Endothelial cell of umbilical vein (primary cell): ENCODE measurements around the gene BTBD19. TPM values are rescaled to one million over a fixed set of nuclear protein-coding genes. Genes with fewer than 3 reads are reported as not detected.
A peak's percentile ranks its signal among the peaks of the same experiment; 100 is the strongest.

Experiments
- BruUV-seq: library from RNA; stranded (reverse); fragments of 400-500 nt; replicated peaks from 2 replicates; lab custom pipeline; 2021; lab: Mats Ljungman, UMichigan
- CTCF ChIA-PET: fragments of 300-600, 350-600 bp; sonication (Branson Sonifier 250); formaldehyde crosslinking; loops from one replicate; lab custom pipeline; 2021; ENCODE audit warnings: antibody characterized with exemption, inconsistent platforms; lab: Charles Lee
- POLR2A ChIA-PET: fragments of 300-600, 350-600 bp; sonication (Branson Sonifier 250); formaldehyde crosslinking; loops from one replicate; lab custom pipeline; 2021; ENCODE audit warnings: antibody characterized with exemption, inconsistent platforms; lab: Charles Lee
- DNase-seq: peaks from one replicate; pipeline ENCODE4 v3.0.0-alpha.2; 2011; ENCODE audit warnings: low read depth, low spot score
- FAIRE-seq: peaks from 2 replicates; lab custom pipeline; 2011; peaks lifted over from hg19 to GRCh38; lab: Jason Lieb, UNC
- H2AFZ ChIP-seq: 2 replicates; pipeline ENCODE4 v1.6.0; 2012; ENCODE audit warnings: low read depth, low read length, control low read depth, inconsistent platforms
- H3K27ac ChIP-seq: 2 replicates; pipeline ENCODE4 v1.5.1; 2011; ENCODE audit warnings: low read depth, mild to moderate bottlenecking, control low read depth, low read length, moderate library complexity; ENCODE audit not compliant: insufficient read depth
- H3K27me3 ChIP-seq, 2 experiments: 2 replicates each; pipeline versions ENCODE4 v1.6.0 to v1.6.1; 2011; ENCODE audit warnings: low read length in 2 of 2, mixed read lengths in 1 of 2; ENCODE audit not compliant: control insufficient read depth in 2 of 2, insufficient read depth in 2 of 2
- H3K36me3 ChIP-seq, 2 experiments: 2 replicates in 1 of 2; 3 replicates in 1 of 2; pipeline ENCODE4 v1.5.1; 2011; ENCODE audit warnings: low read length in 2 of 2, mild to moderate bottlenecking in 1 of 2, moderate library complexity in 1 of 2; ENCODE audit not compliant: control insufficient read depth in 2 of 2, insufficient read depth in 2 of 2; ENCODE audit errors: extremely low read depth in 1 of 2
- H3K4me1 ChIP-seq: 3 replicates; pipeline ENCODE4 v1.5.1; 2011; ENCODE audit warnings: mild to moderate bottlenecking, low read length; ENCODE audit not compliant: control insufficient read depth, insufficient read depth; ENCODE audit errors: extremely low read depth
- H3K4me2 ChIP-seq: 2 replicates; pipeline ENCODE4 v1.6.1; 2011; ENCODE audit warnings: low read length, control low read depth, mixed read lengths; ENCODE audit not compliant: insufficient read depth
- H3K4me3 ChIP-seq, 3 experiments: fragments of 200-600 bp in 1 of 3; sonication (generic), shearing (Covaris generic) in 1 of 3; replicated peaks in 1 of 3; 2 replicates each; pipeline ENCODE4 v1.5.1; 2011 to 2016; ENCODE audit warnings: control low read depth in 3 of 3, low read length in 3 of 3, mild to moderate bottlenecking in 2 of 3, inconsistent platforms in 1 of 3, low read depth in 1 of 3, moderate library complexity in 1 of 3; ENCODE audit not compliant: insufficient read depth in 1 of 3
- H3K79me2 ChIP-seq: 2 replicates; pipeline ENCODE4 v1.6.0; 2012; ENCODE audit warnings: low read length, inconsistent platforms; ENCODE audit not compliant: control insufficient read depth, insufficient read depth
- H3K9ac ChIP-seq: replicated peaks from 2 replicates; pipeline ENCODE3; 2011; ENCODE audit warnings: low read length, control low read depth; ENCODE audit not compliant: insufficient read depth; ENCODE audit errors: extremely low read depth
- H3K9me1 ChIP-seq: replicated peaks from 3 replicates; pipeline ENCODE4 v1.6.0; 2011; ENCODE audit warnings: mild to moderate bottlenecking, low read length; ENCODE audit not compliant: control insufficient read depth, insufficient read depth; ENCODE audit errors: extremely low read depth
- H3K9me3 ChIP-seq: replicated peaks from 2 replicates; pipeline ENCODE4 v1.5.1; 2012; ENCODE audit warnings: low read length, inconsistent platforms; ENCODE audit not compliant: control insufficient read depth, insufficient read depth
- H4K20me1 ChIP-seq: replicated peaks from 2 replicates; pipeline ENCODE3; 2011; ENCODE audit warnings: mild to moderate bottlenecking, low read length; ENCODE audit not compliant: control insufficient read depth, insufficient read depth; ENCODE audit errors: extremely low read depth
- CTCF ChIP-seq, 2 donors: IDR thresholded peaks; 1 replicate in 1 of 2; 2 replicates in 1 of 2; pipeline ENCODE4 v1.5.1; 2011; ENCODE audit warnings: low read length in 2 of 2, mild to moderate bottlenecking in 2 of 2, moderate library complexity in 2 of 2, control low read depth in 1 of 2, inconsistent platforms in 1 of 2, low read depth in 1 of 2; ENCODE audit not compliant: insufficient read depth in 1 of 2; ENCODE audit errors: extremely low read depth in 1 of 2
- EZH2 ChIP-seq: IDR thresholded peaks from 2 replicates; pipeline ENCODE4 v1.6.1; 2012; ENCODE audit warnings: borderline replicate concordance, low read depth, mild to moderate bottlenecking, moderate library complexity, low read length, inconsistent platforms; ENCODE audit not compliant: severe bottlenecking
- FOS ChIP-seq: IDR thresholded peaks from 2 replicates; pipeline ENCODE4 v1.6.1; 2011; ENCODE audit warnings: mild to moderate bottlenecking, low read length, moderate library complexity, borderline replicate concordance; ENCODE audit not compliant: insufficient read depth
- GATA2 ChIP-seq: IDR thresholded peaks from 2 replicates; pipeline ENCODE4 v1.7.0; 2011; ENCODE audit warnings: low read depth, mild to moderate bottlenecking, moderate library complexity, mixed read lengths, low read length; ENCODE audit not compliant: insufficient read length, insufficient read depth
- JUN ChIP-seq: IDR thresholded peaks from 2 replicates; pipeline ENCODE4 v1.6.1; 2011; ENCODE audit warnings: borderline replicate concordance, low read depth; ENCODE audit not compliant: insufficient read length, insufficient read depth
- MAX ChIP-seq: IDR thresholded peaks from 2 replicates; pipeline ENCODE4 v1.6.1; 2011; ENCODE audit not compliant: insufficient read depth, insufficient read length
- MYC ChIP-seq: IDR thresholded peaks from one replicate; pipeline ENCODE4 v1.6.1; 2011; ENCODE audit warnings: mild to moderate bottlenecking, low read depth, low read length
- POLR2A ChIP-seq: IDR thresholded peaks from 2 replicates; pipeline ENCODE4 v1.6.1; 2012; ENCODE audit warnings: low read depth, mild to moderate bottlenecking, control low read depth, low read length
- POLR2AphosphoS5 ChIP-seq: IDR thresholded peaks from 2 replicates; pipeline ENCODE4 v1.6.1; 2012; ENCODE audit warnings: low read depth, mild to moderate bottlenecking, control low read depth, low read length, moderate library complexity; ENCODE audit not compliant: insufficient read depth
- dilution Hi-C: fragments of 300-500 bp; cut with MboI; formaldehyde crosslinking; loops from one replicate; pipeline ENCODE4 v1.15.0; 2019; ENCODE audit warnings: low sequenced_read_pairs; ENCODE audit not compliant: extremely low pct_ligation_motif_present
- intact Hi-C: fragments of 100-400 bp; cut with micrococcal nuclease; formaldehyde crosslinking; loops from one replicate; pipeline ENCODE4 v1.10.0; 2022
- polyA plus RNA-seq, 4 experiments: library from polyadenylated mRNA; depleted of rRNA in 3 of 4; stranded (reverse) in 3 of 4; unstranded in 1 of 4; fragments of >200 nt; gene quantifications; 2 replicates each; pipeline versions ENCODE4 v1.2.1 to v1.2.3, GENCODE V29; 2011 to 2012; ENCODE audit warnings: missing spikeins in 1 of 4
- total RNA-seq: library from RNA; stranded (reverse); gene quantifications from 2 replicates; pipeline ENCODE4 v1.2.3, GENCODE V29; 2021

The BTBD19 gene
- total and polyA plus RNA-seq, 2 donors (not counting 3 experiments of a cell fraction or from before 2014, with no cell fraction given): 69.9 to 97.9 TPM

GRCh38 chr1:44786138-44786840 lies 22.0 kb upstream of the BTBD19 start:
- peak overlapping the region in 2 of 3 experiments; percentile 12 to 17 for H3K4me3 ChIP-seq
- H2AFZ ChIP-seq: peak overlapping the region; percentile 70
- intact Hi-C loops: loop anchor here (1.0 kb wide), 2 partner anchors 33 to 226 kb away; partner anchors contain the start of gene UROD
- peaks cover 10% of the 10 kb centered on the region for H3K4me1 ChIP-seq
- DNase-seq (peak; percentile 69), FAIRE-seq (peak; percentile 85)
- ChIA-PET POLR2A (no interaction called here), CTCF (interaction anchor here (0.7 to 1.9 kb wide), 7 partner anchors 11 to 224 kb away, joined by 3 to 8 read pairs (median 5); partner anchors contain the start of genes BTBD19, DYNLT4, RNU5D-1 and RPS8)
- no peaks in the 10 kb centered on the region for H3K36me3 ChIP-seq
- H3K27me3 ChIP-seq: no peaks in the 10 kb centered on the region
- H3K9ac ChIP-seq: peak overlapping the region; percentile 19
- peak; percentile 98 to 99 for TF ChIP-seq CTCF (IDR thresholded peaks at IDR 0.05; ENCODE audit: extremely low read depth in 1 of 2, insufficient read depth in 1 of 2, low read depth in 1 of 2, low read length in 2 of 2)
- no peak for TF ChIP-seq MYC
- no peak for TF ChIP-seq EZH2
- TF ChIP-seq FOS: no peak
- TF ChIP-seq MAX: peak; percentile 73
- no peak for TF ChIP-seq JUN
- no peak for TF ChIP-seq GATA2
- peak; percentile 8 for TF ChIP-seq POLR2AphosphoS5
- no peak for TF ChIP-seq POLR2A
- peak overlapping the region; percentile 43 for H3K4me2 ChIP-seq
- no peaks in the 10 kb centered on the region for H3K79me2 ChIP-seq
- H4K20me1 ChIP-seq: no peaks in the 10 kb centered on the region
- H3K9me1 ChIP-seq: no peaks in the 10 kb centered on the region
- no peak overlapping the region for H3K27ac ChIP-seq
- no peaks in the 10 kb centered on the region for H3K9me3 ChIP-seq
- dilution Hi-C loops: no loop called here
- BruUV-seq: no TSS peak
